Activated naive CD8-positive, alpha-beta T cell (primary cell): ENCODE measurements around the gene NR4A3.

Experiments used
- H3K27ac Mint-ChIP-seq: one replicate; pipeline ENCODE4 v1.8.0; 2021; ENCODE audit warnings: mixed read lengths
- H3K27me3 Mint-ChIP-seq: one replicate; pipeline ENCODE4 v1.8.0; 2021; ENCODE audit warnings: mixed read lengths
- H3K36me3 Mint-ChIP-seq: one replicate; pipeline ENCODE4 v1.8.0; 2021; ENCODE audit warnings: mixed read lengths
- H3K4me1 Mint-ChIP-seq: one replicate; pipeline ENCODE4 v1.8.0; 2021; ENCODE audit warnings: low read depth, mixed read lengths
- H3K4me3 Mint-ChIP-seq: one replicate; pipeline ENCODE4 v1.8.0; 2021; ENCODE audit warnings: mild to moderate bottlenecking, mixed read lengths
- H3K9me3 Mint-ChIP-seq: one replicate; pipeline ENCODE4 v1.8.0; 2021; ENCODE audit warnings: low read depth, mixed read lengths

Gene NR4A3

GRCh38 chr9:99906403-99907207, 84.9 kb downstream of the NR4A3 start, which contains the start of gene STX17:
Gene STX17 (plus strand): TSS chr9:99906654. CDS start chr9:99915240, 8,586 bp downstream.
- Mint-ChIP-seq H3K4me1 (peaks cover 35% of the 10 kb centered on the region), H3K27ac (peak within 1 kb of the TSS; percentile 96), H3K36me3 (no peaks in the 10 kb centered on the region), H3K4me3 (peak within 1 kb of the TSS; percentile 96), H3K9me3 (no peaks in the 10 kb centered on the region), H3K27me3 (no peaks in the 10 kb centered on the region)

DNA sequence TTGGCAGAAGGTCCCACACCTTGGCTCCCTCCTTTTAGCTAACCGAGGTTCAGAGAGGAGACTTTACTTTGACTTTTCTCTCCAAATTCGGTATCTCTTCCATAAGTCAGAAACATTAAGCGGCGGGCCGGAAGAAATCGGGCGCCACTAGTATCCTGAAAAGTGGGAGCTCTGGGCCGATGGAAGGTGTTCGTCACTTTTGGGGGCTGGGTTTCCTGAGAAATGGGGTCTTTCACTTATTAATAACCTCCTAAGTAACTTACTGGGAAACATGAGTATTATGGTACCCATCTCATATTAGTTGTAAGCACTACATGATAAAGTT, 85.5 kb downstream of the NR4A3 start:
- Mint-ChIP-seq H3K36me3 (peaks cover 1% of the 10 kb centered on the region), H3K27me3 (no peaks in the 10 kb centered on the region), H3K4me1 (peaks cover 36% of the 10 kb centered on the region), H3K27ac (peak overlapping the region; percentile 96), H3K9me3 (no peaks in the 10 kb centered on the region), H3K4me3 (peak overlapping the region; percentile 96)

- Mint-ChIP-seq H3K27me3 (no peaks in the 10 kb centered on the region), H3K9me3 (no peaks in the 10 kb centered on the region), H3K27ac (no peak overlapping the region), H3K4me1 (peaks cover 44% of the 10 kb centered on the region), H3K4me3 (no peak overlapping the region), H3K36me3 (peaks cover 12% of the 10 kb centered on the region)
These were observed 89.9 kb downstream of the NR4A3 start for GRCh38 chr9:99911600-99911999.
